ENCODE data around the gene SUGCT. TPM values are rescaled to one million over a fixed set of nuclear protein-coding genes. Genes with fewer than 3 reads are reported as not detected.

The SUGCT gene
- total RNA-seq, 2 experiments from 2014 or later, result 0.95 to 1.2 TPM

- Histone ChIP-seq H3K9me3 (ENCODE audit: control insufficient read depth in 1 of 2, insufficient read depth in 1 of 2, low read length in 2 of 2) (peaks cover 0 to 3% of the 10 kb centered on the region in 2 experiments), H3K27ac (ENCODE audit: low read depth in 1 of 2, low read length in 2 of 2) (no peak overlapping the region), H3K36me3 (ENCODE audit: insufficient read depth, low read length) (no peaks in the 10 kb centered on the region), H3K4me1 (ENCODE audit: insufficient read depth, low read length) (no peaks in the 10 kb centered on the region), H3K4me3 (ENCODE audit: low read length) (no peak overlapping the region), H3K27me3 (ENCODE audit: control insufficient read depth in 1 of 2, insufficient read depth in 2 of 2, low read length in 2 of 2) (no peaks in the 10 kb centered on the region)
- intact Hi-C loops (cut with DNase I, micrococcal nuclease), result no loop called here
- CTCF ChIA-PET, result no interaction called here
- no peaks in the 10 kb centered on the region for H3K27me3 Mint-ChIP-seq
- no peak overlapping the region for H3K4me3 Mint-ChIP-seq
- TF ChIP-seq CTCF (IDR thresholded peaks at IDR 0.05), result no peak
- no peak for ATAC-seq (ENCODE audit: poor library complexity)
- no peaks in the 10 kb centered on the region for H3K9me3 Mint-ChIP-seq
- H3K27ac Mint-ChIP-seq, result no peak overlapping the region
- H3K4me1 Mint-ChIP-seq (ENCODE audit: low read depth), result no peaks in the 10 kb centered on the region
- no peak for DNase-seq
- H3K36me3 Mint-ChIP-seq (ENCODE audit: low read depth), result no peaks in the 10 kb centered on the region
- POLR2A ChIA-PET, result no interaction called here
Measured at GRCh38 chr7:40828686-40829600, 694.1 kb downstream of the SUGCT start.

DNA sequence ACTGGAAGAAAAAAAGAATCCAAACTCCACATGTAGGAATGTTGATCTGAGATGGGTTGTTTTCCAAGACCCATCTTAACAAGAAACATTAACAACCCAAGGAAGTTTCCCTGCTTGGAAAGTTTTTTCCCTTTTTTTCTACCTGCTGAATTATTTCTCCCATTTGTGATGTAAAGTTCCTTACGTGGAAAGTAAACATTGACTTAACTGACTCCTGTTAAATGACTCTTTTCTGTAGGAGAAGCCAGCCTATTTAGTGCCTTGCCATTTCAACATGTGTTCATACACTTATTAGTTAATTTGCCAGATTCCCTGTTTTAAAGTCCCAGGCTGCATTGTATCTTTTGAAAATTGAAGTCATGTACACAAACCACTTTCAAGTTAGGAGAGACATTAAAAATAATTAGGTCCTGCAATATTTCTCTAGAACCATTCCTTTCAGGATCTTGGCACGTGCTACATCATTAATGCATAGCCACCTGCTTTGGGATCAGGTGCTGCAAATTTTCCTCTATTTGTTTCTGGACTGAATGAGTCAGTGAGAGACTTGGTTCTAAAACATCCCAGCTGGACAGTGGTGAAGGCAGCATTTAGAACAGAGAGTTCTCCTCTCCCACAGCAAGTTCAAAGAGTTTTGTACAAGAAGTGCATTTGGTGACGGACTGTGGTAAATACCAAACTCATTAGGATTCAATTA is 698.5 kb downstream of the SUGCT start:
- POLR2A ChIA-PET, result no interaction called here
- Histone ChIP-seq H3K4me3 (ENCODE audit: low read length) (no peak overlapping the region), H3K36me3 (ENCODE audit: insufficient read depth, low read length) (no peaks in the 10 kb centered on the region), H3K27ac (ENCODE audit: low read depth in 1 of 2, low read length in 2 of 2) (no peak overlapping the region), H3K27me3 (ENCODE audit: control insufficient read depth in 1 of 2, insufficient read depth in 2 of 2, low read length in 2 of 2) (no peaks in the 10 kb centered on the region), H3K9me3 (ENCODE audit: control insufficient read depth in 1 of 2, insufficient read depth in 1 of 2, low read length in 2 of 2) (peaks cover 0 to 3% of the 10 kb centered on the region in 2 experiments), H3K4me1 (ENCODE audit: insufficient read depth, low read length) (no peaks in the 10 kb centered on the region)
- DNase-seq, result no peak
- no peak for ATAC-seq (ENCODE audit: poor library complexity)
- TF ChIP-seq CTCF (IDR thresholded peaks at IDR 0.05), result no peak
- Mint-ChIP-seq H3K36me3 (ENCODE audit: low read depth) (no peaks in the 10 kb centered on the region), H3K4me3 (no peak overlapping the region), H3K4me1 (ENCODE audit: low read depth) (no peaks in the 10 kb centered on the region), H3K9me3 (peaks cover 1% of the 10 kb centered on the region), H3K27ac (no peak overlapping the region), H3K27me3 (no peaks in the 10 kb centered on the region)
- intact Hi-C loops (cut with DNase I, micrococcal nuclease), result no loop called here
- CTCF ChIA-PET, result no interaction called here

DNA sequence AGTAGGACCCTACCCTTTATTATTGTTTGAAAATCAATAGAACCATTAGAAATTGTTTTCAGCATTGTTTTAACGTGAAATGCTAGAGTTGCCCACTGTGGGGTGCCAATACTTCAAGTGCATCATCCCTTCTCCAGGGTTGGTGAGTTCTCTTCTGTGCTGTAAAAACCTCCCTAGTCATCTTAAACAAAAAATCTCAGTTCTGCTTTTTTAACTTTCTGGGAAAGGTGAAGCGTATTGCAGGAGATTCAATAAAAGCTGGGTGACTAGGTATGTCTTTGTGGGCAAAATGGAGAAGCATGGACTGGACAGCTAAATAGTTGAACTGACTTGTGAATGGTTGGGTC is 699.1 kb downstream of the SUGCT start:
- H3K4me1 ChIP-seq (ENCODE audit: insufficient read depth, low read length), result no peaks in the 10 kb centered on the region
- no peaks in the 10 kb centered on the region for H3K36me3 ChIP-seq (ENCODE audit: insufficient read depth, low read length)
- peaks cover 0 to 3% of the 10 kb centered on the region in 2 experiments for H3K9me3 ChIP-seq (ENCODE audit: control insufficient read depth in 1 of 2, insufficient read depth in 1 of 2, low read length in 2 of 2)
- H3K4me3 ChIP-seq (ENCODE audit: low read length), result no peak overlapping the region
- no peak for TF ChIP-seq CTCF (IDR thresholded peaks at IDR 0.05)
- Mint-ChIP-seq H3K27ac (no peak overlapping the region), H3K9me3 (peaks cover 5% of the 10 kb centered on the region), H3K4me1 (ENCODE audit: low read depth) (no peaks in the 10 kb centered on the region), H3K4me3 (no peak overlapping the region), H3K36me3 (ENCODE audit: low read depth) (no peaks in the 10 kb centered on the region), H3K27me3 (no peaks in the 10 kb centered on the region)
- DNase-seq (no peak), ATAC-seq (ENCODE audit: poor library complexity) (no peak)
- no peak overlapping the region for H3K27ac ChIP-seq (ENCODE audit: low read depth in 1 of 2, low read length in 2 of 2)
- ChIA-PET CTCF (no interaction called here), POLR2A (no interaction called here)
- intact Hi-C loops (cut with DNase I, micrococcal nuclease), result no loop called here
- no peaks in the 10 kb centered on the region for H3K27me3 ChIP-seq (ENCODE audit: control insufficient read depth in 1 of 2, insufficient read depth in 2 of 2, low read length in 2 of 2)
